GM18499 (cell line): ENCODE data around the gene CX3CR1.
A peak's percentile ranks its signal among the peaks of the same experiment; 100 is the strongest.
"Not testable (repeated sequence)": the region's sequence is repeated elsewhere in the genome, so short reads cannot be mapped to it uniquely, and the experiment has no call there.

Experiments used
- ATAC-seq: cut with Tn5 transposase; IDR thresholded peaks from one replicate; pipeline ENCODE4 v1.9.1; 2021; ENCODE audit warnings: moderate number of reproducible peaks; ENCODE audit not compliant: insufficient read depth, unreplicated experiment

The CX3CR1 gene, protein sequence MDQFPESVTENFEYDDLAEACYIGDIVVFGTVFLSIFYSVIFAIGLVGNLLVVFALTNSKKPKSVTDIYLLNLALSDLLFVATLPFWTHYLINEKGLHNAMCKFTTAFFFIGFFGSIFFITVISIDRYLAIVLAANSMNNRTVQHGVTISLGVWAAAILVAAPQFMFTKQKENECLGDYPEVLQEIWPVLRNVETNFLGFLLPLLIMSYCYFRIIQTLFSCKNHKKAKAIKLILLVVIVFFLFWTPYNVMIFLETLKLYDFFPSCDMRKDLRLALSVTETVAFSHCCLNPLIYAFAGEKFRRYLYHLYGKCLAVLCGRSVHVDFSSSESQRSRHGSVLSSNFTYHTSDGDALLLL

DNA sequence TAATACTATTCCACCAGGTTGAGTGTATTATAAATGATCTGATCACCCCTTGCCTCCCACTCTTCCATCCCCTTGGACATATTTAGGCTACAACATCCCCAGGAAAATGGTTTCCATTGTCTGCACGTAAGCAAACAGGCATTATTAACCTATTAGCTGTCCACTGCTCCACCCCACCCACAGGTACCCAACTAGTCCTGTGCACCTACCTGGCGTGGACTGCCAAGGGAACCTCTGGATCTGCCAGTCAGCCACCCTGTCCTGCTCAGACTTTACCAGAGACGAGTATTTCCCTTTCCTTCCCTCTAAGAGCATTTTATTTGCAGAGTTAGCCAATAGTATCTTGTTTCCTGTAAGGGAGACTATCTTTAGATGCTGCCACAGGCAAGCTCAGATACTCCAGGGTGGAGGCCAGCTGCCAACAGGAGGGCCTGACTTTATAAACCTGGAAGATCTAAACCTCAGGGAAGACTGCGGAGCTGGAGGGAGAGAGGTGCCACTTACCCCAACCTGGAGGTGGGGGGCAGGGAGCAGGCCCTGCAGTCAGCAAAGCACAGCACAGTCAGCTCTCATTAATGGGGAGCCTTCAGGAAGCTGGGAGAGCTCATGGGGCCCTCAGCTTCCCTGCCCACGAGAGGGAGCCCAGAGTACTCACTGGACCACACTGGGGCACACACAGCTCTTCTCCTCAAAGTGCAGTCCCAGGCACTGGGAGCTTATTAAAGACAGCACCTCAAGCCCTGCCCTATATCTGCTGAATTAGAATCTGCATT lies at the start of gene CX3CR1:
CX3CR1 (minus strand) TSS at position 292 of the 773 bp plus-strand sequence. CDS start 13,527 bp downstream, outside the sequence.
- no peak for ATAC-seq

DNA sequence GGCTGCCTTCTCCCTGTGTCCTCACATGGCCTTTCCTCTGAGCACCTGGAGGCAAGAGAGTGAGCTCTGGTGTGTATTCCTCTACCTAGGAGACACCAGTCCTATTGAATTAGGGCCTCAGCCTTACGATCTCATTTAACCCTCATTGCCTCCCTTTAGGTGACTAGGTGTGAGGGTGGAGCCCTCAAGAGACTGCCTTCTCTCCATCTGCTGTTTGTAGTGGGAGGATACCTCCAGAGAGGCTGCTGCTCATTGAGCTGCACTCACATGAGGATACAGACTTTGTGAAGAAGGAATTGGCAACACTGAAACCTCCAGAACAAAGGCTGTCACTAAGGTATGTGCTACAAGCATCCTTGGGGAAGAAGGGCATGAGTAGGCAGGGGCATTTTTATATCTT lies 49.7 kb upstream of the CX3CR1 start, which contains the start of gene CCR8:
CCR8 (plus strand) TSS at position 217 of the 400 bp plus-strand sequence. CDS start 2,623 bp downstream, outside the sequence.
- ATAC-seq = no peak

DNA sequence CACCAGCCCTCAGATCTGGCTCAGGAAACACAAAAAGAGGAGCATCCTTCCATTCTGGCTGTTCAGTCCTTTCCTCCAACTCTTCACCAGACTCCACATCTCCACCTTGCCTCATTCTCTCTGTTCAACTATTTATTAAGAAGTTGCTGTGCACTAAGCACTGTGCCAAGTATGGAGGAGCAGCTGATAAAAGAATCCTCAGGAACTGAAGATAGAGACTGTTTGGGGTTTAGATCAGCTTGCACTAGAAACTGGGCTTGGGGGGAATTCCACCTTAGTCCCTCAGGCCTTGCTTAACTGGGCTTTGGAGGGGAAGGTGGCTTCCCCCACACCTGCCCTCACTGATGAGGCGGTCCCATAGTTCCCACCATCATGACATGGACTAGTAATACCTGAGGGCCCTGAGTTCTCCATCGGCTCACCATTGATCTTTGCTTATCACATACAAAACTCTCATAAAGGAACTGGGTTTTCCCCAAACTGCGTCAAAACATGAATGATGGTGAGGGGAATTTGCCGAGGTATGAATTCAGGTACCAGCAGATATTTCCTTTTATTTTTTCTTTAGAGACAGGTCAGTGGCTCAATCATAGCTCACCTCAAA lies 48.0 kb upstream of the CX3CR1 start:
- ATAC-seq = no peak

DNA sequence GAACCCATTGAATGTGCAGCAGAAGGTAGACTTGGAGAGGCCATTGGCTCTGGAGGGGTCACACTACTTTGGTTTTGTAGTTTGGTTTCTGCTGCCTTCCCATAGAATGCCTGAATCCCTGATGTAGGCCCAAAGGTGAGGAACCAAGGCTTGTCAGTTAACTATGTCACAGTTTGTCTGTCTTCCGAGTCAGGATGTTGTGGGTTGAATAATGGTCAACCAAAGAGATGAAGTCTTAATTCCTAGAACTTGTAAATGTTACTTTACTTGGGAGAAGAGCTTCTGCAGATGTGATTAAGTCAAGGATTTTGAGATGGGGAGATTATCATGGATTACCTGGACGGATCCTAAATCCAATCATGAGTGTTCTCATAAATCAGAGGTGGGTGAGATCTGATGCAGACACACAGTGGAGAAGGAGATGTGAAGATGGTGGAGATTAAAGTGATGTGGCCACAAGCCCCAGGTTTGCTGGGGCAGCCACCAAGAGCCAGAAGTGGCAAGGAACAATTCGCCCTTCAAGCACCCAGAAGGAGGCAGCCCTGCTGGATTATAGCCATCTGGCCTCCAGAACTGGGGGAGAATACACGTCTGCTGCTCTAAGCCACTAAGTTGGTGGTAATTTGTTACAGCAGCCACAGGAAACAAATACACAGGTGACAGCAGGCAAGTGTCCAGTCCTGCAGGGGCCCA lies 47.4 kb upstream of the CX3CR1 start:
- ATAC-seq = no peak

DNA sequence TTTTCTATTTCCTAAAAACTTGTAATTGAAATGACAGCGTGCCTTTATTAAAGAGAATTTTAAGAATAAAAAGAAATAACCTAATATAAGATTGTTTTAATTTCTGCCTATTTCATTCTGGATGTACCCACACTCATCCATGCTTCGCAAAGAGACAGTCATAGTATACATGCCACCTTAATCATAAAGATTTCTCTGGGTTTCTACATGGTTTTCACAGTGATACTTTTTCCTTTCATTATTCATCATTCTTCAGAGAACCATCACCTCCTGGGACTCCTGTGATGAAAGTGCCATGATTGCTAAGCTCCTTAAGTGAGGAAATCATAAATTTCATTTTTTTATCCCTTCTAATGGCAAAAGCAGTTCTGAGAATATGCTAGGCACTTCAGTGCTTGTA lies 45.4 kb upstream of the CX3CR1 start:
- no peak for ATAC-seq

DNA sequence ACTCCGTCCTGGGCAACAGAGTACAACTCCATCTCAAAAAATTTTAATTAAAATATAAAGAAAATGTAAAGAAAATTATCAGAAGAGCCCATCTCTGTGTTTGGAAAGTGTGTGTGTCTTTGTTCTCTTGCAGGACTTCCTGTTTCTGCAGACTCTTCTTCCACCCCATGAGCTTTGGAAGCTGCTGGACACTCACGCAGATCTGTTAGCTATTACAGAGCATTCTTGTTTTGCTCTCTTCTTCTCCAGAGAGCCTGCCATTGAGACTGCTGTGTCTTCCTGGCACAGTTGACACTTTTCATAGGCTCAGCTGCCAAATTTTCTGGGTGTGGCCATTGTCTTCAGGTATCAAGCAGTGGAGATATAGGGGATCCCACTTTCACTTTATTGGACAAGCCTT lies 43.7 kb upstream of the CX3CR1 start:
- no peak for ATAC-seq

DNA sequence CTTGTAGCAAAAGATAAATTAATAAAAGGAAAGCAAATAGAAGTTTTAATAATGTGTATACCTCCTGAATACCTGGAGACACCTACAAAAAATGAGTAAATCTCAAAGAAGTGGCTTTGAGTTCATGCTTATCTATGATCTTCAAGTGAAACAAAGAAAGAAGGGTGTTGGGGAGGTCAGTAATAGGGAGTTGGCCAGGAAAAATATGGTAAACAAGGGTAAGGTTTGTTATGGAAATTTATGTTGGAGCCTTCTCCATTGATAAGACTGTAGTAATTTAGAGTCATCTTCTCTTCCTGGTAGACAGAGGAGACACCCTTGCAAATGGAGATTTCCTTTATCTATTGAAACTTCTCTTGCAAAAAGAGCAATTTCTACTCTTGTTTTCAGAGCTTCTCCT lies 43.1 kb upstream of the CX3CR1 start:
- ATAC-seq = no peak

DNA sequence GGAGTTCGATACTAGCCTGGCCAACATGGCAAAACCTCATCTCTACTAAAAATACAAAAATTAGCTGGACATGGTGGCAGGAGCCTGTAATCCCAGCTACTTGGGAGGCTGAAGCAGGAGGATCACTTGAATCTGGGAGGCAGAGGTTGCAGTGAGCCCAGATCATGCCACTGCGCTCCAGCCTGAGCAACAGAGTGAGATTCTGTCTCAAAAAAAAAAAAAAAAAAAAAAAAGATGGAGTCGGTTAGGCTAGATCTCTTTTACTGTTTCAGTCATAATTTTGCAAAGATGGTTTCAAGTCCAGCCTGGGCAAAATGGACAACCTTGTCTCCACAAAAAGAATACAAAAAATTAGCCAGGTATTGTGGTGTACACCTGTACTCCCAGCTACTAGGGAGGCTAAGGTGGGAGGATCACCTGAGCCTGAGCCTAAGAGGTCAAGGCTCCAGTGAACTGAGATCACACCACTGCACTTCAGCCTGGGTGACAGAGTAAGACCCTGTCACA lies 42.4 kb upstream of the CX3CR1 start:
- not testable (repeated sequence) for ATAC-seq

DNA sequence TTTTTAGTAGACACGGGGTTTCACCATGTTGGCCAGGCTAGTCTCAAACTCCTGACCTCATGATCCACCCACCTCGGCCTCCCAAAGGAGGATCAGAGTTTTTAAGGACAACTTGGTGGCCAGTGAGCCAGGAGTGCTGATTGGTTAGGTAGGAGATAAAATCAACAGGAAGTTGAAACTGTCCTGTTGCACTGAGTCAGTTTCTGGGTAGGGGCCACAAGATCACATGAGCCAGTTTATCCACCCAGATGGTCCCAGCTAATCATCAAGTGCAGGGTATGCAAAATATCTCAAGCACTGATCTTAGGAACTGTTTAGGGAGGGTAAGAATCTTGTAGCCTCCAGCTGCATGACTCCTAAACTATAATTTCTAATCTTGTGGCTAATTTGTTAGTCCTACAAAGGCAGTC lies 41.7 kb upstream of the CX3CR1 start:
- ATAC-seq = not testable (repeated sequence)

DNA sequence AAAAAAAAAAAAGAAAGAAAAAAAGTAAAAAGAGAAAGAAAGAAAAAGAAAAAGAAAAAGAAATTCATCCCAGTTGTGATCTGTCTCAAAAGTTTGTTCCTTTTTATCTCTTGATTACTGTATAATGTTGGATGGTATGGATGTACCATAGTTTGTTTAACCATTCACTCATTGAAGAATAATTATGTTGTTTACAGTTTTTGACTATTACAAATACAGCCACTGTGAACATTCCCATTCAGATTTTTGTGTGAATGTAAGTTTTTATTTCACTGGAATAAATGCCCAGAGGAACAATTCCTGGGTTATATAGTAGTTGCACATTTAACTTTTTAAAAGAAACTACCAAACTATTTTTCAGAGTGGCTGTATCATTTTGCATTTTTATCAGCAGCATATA lies 39.4 kb upstream of the CX3CR1 start:
- ATAC-seq = no peak

DNA sequence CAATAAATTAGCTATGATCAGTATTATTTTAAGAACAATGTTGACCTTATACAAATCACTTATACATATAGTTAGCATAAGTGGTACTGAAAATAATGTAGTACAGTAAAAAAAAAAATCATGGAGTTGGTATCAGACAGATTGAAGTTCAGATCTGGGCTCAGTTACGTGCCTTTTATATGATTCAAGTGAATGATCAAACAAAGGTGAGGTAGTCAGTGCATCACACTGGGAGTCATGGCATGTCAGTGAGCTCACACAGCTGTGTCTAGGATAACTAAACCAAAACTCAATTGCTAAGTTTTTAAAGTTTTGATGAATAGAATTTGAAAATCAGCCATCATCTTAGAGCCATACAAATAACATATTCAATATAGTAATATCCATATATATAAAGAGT lies 38.5 kb upstream of the CX3CR1 start:
- ATAC-seq = no peak

DNA sequence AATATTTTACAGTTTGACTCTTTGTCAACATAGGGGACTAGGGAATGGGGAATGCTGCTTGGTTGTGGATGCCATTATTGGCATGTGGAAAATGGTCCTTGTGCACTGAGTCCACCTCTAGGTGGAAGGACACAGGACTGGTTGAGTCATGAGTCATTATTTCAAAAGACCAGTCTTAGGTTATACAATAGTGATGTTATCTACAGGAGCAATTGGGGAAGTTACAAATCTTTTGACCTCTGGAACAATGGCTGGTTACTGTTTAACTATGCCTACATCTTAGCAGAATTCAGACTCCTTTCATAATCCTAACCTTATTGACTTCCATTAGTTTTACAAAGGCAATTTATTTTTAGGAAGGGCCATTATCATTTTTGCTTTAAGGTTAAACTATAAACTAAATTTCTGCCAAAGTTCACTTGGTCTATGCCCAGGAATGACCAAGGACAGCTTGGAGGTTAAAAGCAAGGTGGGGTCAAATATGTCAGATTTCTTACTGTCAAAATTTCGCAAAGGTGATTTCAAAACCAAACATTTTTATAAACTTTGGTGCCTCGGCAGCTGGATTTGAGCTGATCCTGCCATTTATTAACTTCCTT lies 37.8 kb upstream of the CX3CR1 start:
- no peak for ATAC-seq

DNA sequence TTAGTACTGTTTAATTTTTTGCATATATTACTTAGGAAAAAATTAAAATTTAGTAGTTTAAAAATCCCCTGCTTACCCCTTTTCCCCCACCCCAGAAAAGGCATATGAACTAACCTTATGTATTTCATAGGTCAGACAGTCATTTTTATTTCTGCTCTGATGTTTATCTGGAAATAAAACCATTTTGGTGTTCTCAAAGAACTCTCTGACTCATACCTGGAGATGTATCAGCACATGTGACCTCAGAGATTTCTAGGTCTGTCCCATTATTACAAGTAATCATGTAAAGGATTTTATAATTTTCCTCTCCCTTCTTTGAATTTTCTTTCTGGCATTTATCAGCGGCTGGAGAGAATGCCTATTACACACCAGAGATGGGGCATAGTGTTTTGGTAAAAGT lies 35.6 kb upstream of the CX3CR1 start:
- ATAC-seq = no peak

DNA sequence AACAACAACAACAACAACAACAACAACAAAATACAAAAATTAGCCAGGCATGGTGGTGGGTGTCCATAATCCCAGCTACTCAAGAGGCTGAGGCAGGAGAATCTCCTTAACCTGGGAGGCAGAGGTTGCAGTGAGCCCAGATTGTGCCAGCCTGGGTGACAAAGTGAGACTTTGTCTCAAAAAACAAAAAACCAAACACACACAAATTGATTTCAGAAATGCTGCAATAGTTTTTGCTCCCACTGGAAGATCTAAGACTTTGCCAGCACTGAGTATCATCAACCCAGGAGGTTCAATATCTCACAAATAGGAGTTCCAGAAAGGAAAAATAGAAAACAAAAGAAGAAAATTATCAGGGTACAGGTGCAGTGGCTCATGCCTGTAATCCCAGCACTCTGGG lies 33.5 kb upstream of the CX3CR1 start:
- no peak for ATAC-seq

DNA sequence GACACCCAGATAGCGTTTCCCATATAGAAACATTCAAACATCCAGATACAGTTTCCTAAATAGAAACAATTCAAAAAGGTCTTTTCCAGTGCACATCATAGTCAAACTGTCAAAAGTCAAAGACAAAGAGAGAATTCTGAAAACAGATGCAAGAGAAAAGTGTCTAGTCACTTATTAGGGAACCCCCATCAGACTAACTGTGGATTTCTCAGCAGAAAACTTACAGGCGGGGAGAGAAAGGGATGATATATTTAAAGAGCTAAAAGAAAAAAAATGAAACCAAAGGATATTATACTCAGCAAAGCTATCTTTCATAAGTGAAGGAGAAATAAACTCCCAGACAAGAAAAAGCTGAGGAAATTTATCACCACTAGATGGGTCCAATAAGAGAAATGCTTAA lies 22.3 kb upstream of the CX3CR1 start:
- no peak for ATAC-seq

DNA sequence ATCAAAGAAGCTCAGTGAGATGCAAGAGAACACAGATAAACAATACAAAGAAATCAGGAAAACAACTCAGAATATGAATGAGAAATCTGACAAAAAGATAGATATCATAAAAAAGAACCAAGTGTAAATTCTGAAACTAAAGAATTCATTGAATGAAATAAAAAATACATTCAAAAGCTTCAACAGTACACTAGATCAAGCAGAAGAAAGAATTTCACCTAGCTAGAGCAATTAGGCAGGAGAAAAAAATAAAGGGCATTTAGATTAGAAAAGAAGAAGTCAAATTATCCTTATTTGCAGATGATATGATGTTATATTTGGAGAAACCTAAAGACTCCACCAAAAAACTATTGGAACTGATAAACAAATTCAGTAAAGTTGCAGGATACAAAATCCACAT lies 19.4 kb upstream of the CX3CR1 start:
- no peak for ATAC-seq

DNA sequence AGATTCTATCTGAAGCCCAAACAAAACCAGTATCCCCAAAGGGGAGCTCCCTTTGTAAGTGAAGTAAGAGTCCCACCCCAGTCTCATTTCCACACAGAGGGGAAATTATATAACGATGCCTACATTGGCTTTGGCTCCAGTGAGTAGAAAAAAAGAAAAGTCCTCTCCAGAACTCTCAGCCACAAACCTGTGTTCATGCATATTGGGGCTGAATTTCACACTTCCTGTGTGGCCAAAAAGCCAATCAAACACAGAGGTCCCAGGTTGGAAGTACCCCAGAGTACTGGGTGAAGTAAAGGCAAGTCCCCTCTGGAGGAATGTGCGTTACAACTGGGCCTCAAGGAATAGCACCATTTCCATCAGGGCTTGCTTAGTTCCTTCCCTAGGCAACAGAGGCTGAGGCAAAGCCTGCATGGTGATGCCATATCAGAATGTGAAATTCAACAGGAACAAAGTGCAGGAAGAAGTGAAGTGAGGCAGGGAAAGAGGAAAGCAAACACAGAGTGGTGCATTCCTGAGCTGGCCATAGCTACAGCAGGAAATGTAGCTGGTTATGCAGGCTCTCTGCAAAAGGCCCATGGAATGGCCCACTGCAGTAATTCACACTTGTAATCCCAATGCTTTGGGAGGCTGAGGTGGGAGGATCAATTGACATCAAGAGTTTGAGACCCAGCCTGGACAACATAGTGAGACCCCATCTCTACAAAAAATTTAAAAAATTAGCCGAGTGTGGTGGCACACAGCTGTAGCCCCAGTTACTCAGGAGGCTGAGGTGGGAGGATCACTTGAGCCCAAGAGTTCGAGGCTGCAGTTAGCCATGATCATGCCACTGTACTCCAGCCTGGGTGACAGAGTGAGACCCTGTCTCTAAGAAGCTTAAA lies 16.6 kb upstream of the CX3CR1 start:
- no peak for ATAC-seq

DNA sequence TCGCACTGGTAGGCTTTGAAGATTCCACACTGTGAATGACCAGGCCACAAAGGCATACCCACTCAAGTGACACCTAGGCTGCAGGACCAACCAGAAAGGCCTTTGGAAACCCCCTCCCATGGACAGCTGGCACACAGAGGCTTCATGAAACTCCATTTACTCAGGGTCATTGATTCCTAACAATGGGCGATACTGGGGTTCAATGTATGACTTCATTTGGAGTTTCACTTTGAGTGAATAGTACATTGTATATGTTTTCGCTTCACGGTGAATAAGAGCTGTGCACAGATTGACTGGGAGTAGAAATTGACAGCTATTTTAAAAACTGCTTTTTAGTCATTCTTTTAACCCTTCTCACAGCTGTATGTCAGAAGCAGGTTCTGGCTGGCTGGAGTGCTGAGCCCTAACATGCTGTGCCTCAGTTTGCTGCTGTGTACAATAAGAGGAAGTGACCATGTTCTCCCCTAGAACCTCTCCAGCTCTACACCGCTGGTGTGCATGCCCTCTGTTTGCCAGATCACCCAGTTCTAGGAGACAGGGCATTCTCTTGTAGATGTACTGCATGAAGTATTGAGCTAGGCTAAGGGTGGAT lies 15.4 kb upstream of the CX3CR1 start:
- ATAC-seq = peak; percentile 80
